MCF 10A (cell line): Measurements from ENCODE around the gene HCFC1. TPM values are rescaled to one million over a fixed set of nuclear protein-coding genes. Genes with fewer than 3 reads are reported as not detected.

Experiments
- BruUV-seq: library from RNA; stranded (reverse); fragments of 400-500 nt; replicated peaks from 2 replicates; lab custom pipeline; 2021; lab: Mats Ljungman, UMichigan
- CTCF ChIA-PET: fragments of 300-600 bp; sonication (Branson Sonifier 250); formaldehyde crosslinking; extraction: SDS; loops from one replicate; lab custom pipeline; 2021; ENCODE audit warnings: antibody characterized with exemption, inconsistent platforms; lab: Yijun Ruan, JAX
- POLR2A ChIA-PET: fragments of 300-600, 350-650 bp; sonication (Branson Sonifier 250); formaldehyde crosslinking; extraction: SDS; loops from one replicate; lab custom pipeline; 2020; ENCODE audit warnings: antibody characterized with exemption, inconsistent platforms; lab: Yijun Ruan, JAX
- DNase-seq: peaks from one replicate; pipeline ENCODE4 v3.0.0-alpha.2; 2018; ENCODE audit not compliant: unreplicated experiment
- H3K27ac Mint-ChIP-seq: one replicate; pipeline ENCODE4 v1.8.0; 2022; ENCODE audit warnings: mild to moderate bottlenecking, low read depth, mixed read lengths; ENCODE audit not compliant: unreplicated experiment
- H3K27me3 Mint-ChIP-seq: one replicate; pipeline ENCODE4 v1.8.0; 2022; ENCODE audit warnings: mixed read lengths; ENCODE audit not compliant: insufficient read depth, unreplicated experiment
- H3K36me3 Mint-ChIP-seq: one replicate; pipeline ENCODE4 v1.8.0; 2022; ENCODE audit warnings: mild to moderate bottlenecking, moderate library complexity, mixed read lengths; ENCODE audit not compliant: insufficient read depth, unreplicated experiment
- H3K4me1 Mint-ChIP-seq: one replicate; pipeline ENCODE4 v1.8.0; 2022; ENCODE audit warnings: mixed read lengths; ENCODE audit not compliant: insufficient read depth, unreplicated experiment
- H3K4me3 Mint-ChIP-seq: one replicate; pipeline ENCODE4 v1.8.0; 2022; ENCODE audit warnings: mild to moderate bottlenecking, moderate library complexity, mixed read lengths; ENCODE audit not compliant: unreplicated experiment
- H3K9me3 Mint-ChIP-seq: one replicate; pipeline ENCODE4 v1.8.0; 2022; ENCODE audit warnings: mixed read lengths; ENCODE audit not compliant: unreplicated experiment
- intact Hi-C: fragments of 100-400 bp; cut with micrococcal nuclease; formaldehyde crosslinking; loops from 2 replicates; pipeline ENCODE4 v1.14.1; 2022
- total RNA-seq: library from RNA; stranded (reverse); gene quantifications from 2 replicates; pipeline ENCODE4 v1.2.3, GENCODE V29; 2022
- TF ChIP-seq, protein P1 (sequence below): fragments of 200-600 bp; IDR thresholded peaks from one replicate; pipeline ENCODE4 v1.8.0; 2022; ENCODE audit warnings: antibody characterized with exemption, mild to moderate bottlenecking; ENCODE audit not compliant: unreplicated experiment

HCFC1 gene
- total RNA-seq, 1 experiment from 2014 or later = 44.5 TPM

DNA sequence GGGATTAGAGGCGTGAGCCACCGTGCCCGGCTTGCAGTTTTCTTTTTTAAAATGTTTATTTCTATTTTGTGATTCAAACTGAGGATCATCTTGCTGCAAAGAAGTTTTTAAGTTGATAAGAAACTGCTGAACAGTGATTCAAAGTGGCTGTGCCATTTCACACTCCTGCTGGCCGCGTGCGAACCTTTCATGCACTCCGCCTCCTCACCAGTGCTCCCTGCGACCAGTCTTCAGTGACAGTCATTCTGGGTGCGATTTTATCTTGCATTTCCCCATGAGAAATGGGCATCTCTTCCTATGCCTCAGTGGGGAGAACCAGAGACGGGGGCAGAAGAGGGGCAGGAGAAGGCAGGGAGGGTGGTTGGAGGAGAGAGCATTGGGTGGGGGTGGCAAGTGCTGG, 22.4 kb upstream of the HCFC1 start:
- CTCF ChIA-PET = interaction anchor here (0.6 to 1.4 kb wide), 2 partner anchors 20 to 47 kb away, joined by 3 to 8 read pairs; no protein-coding TSS in a partner anchor
- Mint-ChIP-seq H3K9me3 (no peaks in the 10 kb centered on the region), H3K4me3 (no peak overlapping the region), H3K36me3 (no peaks in the 10 kb centered on the region), H3K27me3 (peaks cover 47% of the 10 kb centered on the region), H3K27ac (no peak overlapping the region), H3K4me1 (no peaks in the 10 kb centered on the region)
- TF ChIP-seq, protein P1, sequence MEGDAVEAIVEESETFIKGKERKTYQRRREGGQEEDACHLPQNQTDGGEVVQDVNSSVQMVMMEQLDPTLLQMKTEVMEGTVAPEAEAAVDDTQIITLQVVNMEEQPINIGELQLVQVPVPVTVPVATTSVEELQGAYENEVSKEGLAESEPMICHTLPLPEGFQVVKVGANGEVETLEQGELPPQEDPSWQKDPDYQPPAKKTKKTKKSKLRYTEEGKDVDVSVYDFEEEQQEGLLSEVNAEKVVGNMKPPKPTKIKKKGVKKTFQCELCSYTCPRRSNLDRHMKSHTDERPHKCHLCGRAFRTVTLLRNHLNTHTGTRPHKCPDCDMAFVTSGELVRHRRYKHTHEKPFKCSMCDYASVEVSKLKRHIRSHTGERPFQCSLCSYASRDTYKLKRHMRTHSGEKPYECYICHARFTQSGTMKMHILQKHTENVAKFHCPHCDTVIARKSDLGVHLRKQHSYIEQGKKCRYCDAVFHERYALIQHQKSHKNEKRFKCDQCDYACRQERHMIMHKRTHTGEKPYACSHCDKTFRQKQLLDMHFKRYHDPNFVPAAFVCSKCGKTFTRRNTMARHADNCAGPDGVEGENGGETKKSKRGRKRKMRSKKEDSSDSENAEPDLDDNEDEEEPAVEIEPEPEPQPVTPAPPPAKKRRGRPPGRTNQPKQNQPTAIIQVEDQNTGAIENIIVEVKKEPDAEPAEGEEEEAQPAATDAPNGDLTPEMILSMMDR = no peak
- POLR2A ChIA-PET = no interaction called here
- DNase-seq = no peak
- intact Hi-C loops = no loop called here
- BruUV-seq = no TSS peak

DNA sequence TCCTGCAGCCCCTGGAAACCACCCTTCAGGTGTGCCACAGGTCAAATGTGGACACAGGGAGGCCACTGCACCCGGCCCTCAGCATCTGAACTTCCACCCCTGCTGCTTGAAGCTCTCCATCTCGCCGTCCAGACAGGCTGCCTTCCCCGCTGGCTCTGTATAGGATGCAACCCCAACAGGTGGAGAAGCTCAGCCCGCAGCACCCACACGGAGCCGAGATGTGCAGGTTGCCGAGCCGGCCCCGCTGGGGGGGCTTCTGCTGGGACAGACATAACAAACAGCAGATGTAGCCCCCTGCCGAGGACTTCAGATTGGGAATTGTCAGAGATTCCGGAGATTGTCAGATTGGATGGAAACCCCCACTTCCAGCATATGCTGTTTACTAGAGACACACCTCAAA, 21.5 kb upstream of the HCFC1 start:
- H3K4me3 Mint-ChIP-seq = no peak overlapping the region
- ChIA-PET POLR2A (interaction anchor here (0.6 kb wide), 1 partner anchor 20 kb away, joined by 3 read pairs; no protein-coding TSS in a partner anchor), CTCF (interaction anchor here (0.6 to 1.4 kb wide), 3 partner anchors 21 to 60 kb away, joined by 3 to 8 read pairs (median 5); no protein-coding TSS in a partner anchor)
- TF ChIP-seq, protein P1 = no peak
- H3K36me3 Mint-ChIP-seq = no peaks in the 10 kb centered on the region
- no peak for DNase-seq
- H3K9me3 Mint-ChIP-seq = no peaks in the 10 kb centered on the region
- H3K27ac Mint-ChIP-seq = no peak overlapping the region
- H3K4me1 Mint-ChIP-seq = no peaks in the 10 kb centered on the region
- intact Hi-C loops = no loop called here
- BruUV-seq = no TSS peak
- H3K27me3 Mint-ChIP-seq = peaks cover 40% of the 10 kb centered on the region

DNA sequence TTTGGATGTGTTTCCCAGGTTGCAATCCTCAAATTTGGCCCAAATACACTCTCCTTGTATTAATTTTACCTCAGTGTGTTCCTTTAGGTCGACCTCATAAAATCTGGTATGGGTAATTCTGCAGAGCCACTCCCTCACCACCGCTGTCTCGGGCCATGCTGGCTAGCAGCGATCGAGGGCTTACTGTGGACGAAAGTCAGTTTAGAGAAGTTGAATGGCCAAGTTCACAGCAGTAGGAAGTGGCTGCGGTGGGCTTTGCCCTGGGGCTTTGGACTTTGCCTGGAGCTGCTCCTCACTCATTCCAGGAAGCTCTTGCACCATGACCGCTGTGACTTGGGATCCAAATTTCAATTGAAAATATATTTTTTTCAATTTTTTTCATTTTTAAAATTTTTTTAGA, 20.6 kb upstream of the HCFC1 start:
- ChIA-PET CTCF (interaction anchor here (0.7 kb wide), 1 partner anchor 392 kb away, joined by 4 read pairs; no protein-coding TSS in a partner anchor), POLR2A (no interaction called here)
- peaks cover 39% of the 10 kb centered on the region for H3K27me3 Mint-ChIP-seq
- TF ChIP-seq, protein P1 = no peak
- no peaks in the 10 kb centered on the region for H3K36me3 Mint-ChIP-seq
- no TSS peak for BruUV-seq
- no peaks in the 10 kb centered on the region for H3K4me1 Mint-ChIP-seq
- H3K27ac Mint-ChIP-seq = no peak overlapping the region
- H3K9me3 Mint-ChIP-seq = no peaks in the 10 kb centered on the region
- intact Hi-C loops = no loop called here
- no peak overlapping the region for H3K4me3 Mint-ChIP-seq
- no peak for DNase-seq

DNA sequence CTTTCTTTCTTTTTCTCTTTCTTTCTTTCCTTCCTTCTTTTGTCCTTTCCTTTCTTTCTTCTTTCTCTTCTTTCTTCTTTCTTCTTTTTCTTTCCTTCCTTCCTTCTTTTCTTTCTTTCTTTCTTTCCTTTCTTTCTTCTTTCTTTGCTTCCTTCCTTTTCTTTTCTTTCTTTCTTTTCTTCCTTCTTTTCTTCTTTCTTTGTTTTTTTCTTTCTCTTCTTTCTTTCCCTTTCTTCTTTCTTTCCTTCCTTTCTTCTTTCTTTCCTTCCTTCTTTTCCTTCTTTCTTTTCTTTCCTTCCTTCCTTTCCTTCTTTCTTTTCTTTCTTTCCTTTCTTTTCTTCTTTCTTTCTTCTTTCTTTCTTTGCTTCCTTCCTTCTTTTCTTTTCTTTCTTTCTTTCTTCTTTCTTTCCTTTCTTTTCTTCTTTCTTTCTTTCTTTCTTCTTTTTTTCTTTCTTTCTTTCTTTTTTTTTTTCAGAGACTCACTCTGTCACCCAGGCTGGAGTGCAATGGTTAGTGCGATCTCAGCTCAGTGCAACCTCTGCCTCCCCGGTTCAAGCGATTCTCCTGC, 19.5 kb upstream of the HCFC1 start:
- no peaks in the 10 kb centered on the region for H3K4me1 Mint-ChIP-seq

More for the DNA sequence above, 19.5 kb upstream of the HCFC1 start:
- Mint-ChIP-seq H3K9me3 (no peaks in the 10 kb centered on the region), H3K36me3 (no peaks in the 10 kb centered on the region), H3K27ac (no peak overlapping the region), H3K4me3 (no peak overlapping the region), H3K27me3 (peaks cover 39% of the 10 kb centered on the region)
- ChIA-PET CTCF (no interaction called here), POLR2A (no interaction called here)
- TF ChIP-seq, protein P1 = no peak
- intact Hi-C loops = no loop called here
- DNase-seq = no peak
- BruUV-seq = no TSS peak
